G401 (cell line): ENCODE results near the gene E2F6. TPM values are rescaled to one million over a fixed set of nuclear protein-coding genes. Genes with fewer than 3 reads are reported as not detected.
"Not testable (repeated sequence)": the region's sequence is repeated elsewhere in the genome, so short reads cannot be mapped to it uniquely, and the experiment has no call there.

Experiments
- DNase-seq: peaks from one replicate; pipeline ENCODE4 v3.0.0-alpha.2; 2015; ENCODE audit warnings: low spot score
- in situ Hi-C: cut with HindIII; loops from 2 replicates; pipeline ENCODE4 v1.10.0; 2016; ENCODE audit warnings: low sequenced_read_pairs, mixed read lengths
- total RNA-seq: library from RNA; depleted of rRNA; stranded (reverse); fragments of >200 nt; shearing (Covaris generic); gene quantifications from 2 replicates; pipeline ENCODE4 v1.2.3, GENCODE V29; 2014

The E2F6 gene
- total RNA-seq, 1 experiment from 2014 or later, result 60.8 TPM

DNA sequence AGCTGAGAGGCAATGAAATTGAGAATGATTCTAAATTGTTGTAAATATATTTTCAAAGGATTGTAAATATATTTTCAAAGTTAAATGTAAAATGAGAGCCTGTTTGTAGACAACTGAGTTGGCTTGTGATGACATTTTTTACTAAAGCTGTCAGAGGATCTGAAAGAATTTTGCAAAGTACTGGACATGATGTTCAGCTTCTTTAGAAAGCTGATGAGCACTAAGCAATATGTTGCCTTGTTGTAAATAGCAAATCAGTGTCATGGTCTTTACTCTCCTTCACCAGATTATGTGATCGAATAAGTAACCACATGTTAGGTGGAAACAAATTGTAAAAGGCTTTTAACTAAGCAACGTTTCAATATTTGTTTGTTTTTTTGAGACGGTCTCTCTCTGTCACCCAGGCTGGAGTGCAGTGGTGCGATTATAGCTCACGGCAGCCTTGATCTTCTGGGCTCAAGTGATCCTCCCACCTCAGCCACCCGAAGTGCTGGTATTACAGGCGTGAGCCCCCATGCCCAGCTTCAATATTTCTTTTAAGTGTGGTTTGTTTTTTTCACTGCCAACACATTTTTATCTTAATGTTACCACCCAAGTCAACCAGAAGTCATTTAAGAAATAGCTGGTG lies 44.0 kb downstream of the E2F6 start:
- in situ Hi-C loops, result no loop called here

DNA sequence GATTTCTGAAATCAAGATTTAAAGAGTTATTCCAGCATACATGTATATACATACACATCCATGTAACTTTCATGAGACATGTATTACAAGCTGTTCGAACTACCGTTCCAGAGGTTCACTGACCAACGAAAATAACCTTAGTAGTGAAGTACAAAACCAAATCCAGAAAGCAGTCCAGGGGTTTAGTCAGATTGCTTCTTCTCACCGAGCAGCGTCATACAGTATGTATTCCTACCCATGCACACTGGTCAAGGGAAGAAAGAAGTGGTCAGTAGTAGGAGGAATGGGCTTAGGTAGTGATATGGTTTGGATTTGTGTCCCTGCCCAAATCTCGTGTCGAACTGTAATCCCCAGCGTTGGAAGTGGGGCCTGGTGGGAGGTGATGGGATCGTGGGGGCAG lies 45.3 kb downstream of the E2F6 start:
- no peak for DNase-seq
- in situ Hi-C loops, result no loop called here

More for the DNA sequence above, 44.0 kb downstream of the E2F6 start:
- no peak for DNase-seq

DNA sequence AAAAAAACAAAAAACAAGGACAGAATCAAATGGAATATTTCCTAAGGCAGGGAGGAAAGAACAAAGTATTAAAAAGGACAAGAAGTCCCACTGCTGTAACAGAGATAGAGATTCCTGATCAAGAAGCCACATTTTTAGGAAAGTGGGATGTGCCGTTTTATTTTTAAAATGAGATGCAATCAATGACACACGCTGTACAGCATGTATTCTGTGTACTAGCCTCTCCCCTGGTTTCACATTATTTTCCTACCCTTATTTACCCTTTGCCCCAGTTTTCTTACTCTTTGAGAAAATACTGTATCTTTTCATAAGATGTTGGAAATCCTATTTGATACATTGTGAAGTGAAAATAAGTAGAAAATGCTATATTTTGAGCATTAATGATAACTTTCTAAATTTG lies 45.8 kb downstream of the E2F6 start:
- DNase-seq, result no peak
- in situ Hi-C loops, result no loop called here

DNA sequence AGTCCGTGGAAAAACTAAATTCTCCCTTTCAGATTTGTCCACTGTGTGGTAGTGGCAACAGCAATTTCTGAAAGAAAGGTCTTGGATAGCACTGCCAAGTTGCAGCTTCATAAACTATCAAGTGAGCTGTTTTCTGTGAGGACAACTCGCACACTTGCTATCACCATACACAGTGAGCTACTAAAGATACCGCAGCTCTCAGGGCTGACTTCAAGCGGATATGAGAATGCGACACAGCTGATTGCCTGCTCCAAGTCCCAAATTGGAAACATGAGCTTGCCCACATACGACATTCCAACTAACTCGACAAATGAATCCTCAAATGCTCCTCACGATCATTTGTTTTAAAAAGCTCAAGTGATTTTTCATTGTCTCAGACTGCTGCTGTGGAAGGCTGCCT lies 46.2 kb downstream of the E2F6 start:
- no peak for DNase-seq
- in situ Hi-C loops, result no loop called here

DNA sequence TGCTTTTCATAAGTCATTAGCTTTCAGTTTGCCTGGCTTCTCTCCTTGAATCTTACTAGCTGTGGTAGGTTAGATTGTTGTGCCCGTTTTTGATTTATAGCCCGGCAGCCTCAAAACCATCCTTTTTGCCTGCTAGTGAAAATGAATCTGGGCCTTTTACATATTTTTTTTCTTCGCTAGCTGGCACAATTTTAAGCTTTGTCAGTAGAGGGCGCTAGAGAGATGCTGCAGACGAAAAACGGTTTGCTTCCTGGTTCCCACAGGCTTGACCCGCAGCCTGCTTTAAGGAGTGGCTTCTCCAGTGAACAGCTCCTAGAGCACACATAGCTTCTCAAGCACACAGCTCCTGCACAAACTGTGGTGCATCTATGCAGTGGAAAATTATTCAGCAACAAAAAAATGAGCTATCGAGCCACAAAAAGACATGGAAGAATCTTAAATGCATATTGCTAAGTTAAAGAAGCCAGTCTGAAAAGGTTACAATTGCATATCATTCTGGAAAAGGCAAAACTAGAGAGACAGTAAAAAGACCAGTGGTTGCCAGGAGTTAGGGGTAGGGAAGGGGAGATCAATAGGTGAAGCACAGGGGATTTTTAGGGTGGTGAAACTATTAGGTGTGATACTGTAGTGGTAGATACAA lies 47.9 kb downstream of the E2F6 start:
- in situ Hi-C loops, result no loop called here
- no peak for DNase-seq

DNA sequence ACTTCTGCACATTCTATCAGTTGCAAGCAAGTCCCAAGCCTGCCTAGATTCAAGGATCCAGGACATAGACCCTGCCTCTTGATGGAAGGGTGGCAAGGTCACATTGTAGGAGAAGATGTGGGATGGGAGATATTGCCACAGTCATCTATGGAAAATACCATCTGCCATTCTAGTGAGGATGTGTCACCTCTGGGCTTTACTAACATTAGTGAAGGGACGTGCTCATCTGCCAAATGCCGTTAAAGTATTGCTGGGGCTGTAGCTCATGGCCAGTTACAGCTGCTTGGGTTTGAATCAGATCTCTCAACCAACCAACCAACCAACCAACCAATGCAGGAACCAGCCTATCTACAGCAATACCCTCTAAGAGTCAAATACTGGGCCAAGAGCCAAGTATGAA lies 49.0 kb downstream of the E2F6 start:
- no peak for DNase-seq
- in situ Hi-C loops, result no loop called here

DNA sequence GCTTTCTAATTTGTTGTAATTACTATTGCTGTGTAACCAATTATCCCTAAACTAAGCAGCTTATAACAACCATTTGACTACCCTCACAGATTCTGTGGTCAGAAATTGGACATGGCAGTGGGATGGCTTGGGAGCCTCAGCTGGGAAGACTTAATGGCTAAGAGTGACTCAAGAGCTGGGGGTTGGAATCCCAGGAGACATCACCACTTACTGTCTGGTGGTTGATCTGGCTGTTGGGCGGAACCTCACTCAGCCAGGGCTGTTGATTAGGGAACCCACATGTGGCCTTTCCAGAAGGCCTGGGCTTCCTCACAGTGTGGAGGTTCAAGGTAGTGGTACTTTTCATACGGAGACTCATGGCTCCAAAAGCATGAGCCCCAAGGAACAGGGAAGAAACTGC lies 49.8 kb downstream of the E2F6 start:
- DNase-seq, result no peak
- in situ Hi-C loops, result no loop called here

DNA sequence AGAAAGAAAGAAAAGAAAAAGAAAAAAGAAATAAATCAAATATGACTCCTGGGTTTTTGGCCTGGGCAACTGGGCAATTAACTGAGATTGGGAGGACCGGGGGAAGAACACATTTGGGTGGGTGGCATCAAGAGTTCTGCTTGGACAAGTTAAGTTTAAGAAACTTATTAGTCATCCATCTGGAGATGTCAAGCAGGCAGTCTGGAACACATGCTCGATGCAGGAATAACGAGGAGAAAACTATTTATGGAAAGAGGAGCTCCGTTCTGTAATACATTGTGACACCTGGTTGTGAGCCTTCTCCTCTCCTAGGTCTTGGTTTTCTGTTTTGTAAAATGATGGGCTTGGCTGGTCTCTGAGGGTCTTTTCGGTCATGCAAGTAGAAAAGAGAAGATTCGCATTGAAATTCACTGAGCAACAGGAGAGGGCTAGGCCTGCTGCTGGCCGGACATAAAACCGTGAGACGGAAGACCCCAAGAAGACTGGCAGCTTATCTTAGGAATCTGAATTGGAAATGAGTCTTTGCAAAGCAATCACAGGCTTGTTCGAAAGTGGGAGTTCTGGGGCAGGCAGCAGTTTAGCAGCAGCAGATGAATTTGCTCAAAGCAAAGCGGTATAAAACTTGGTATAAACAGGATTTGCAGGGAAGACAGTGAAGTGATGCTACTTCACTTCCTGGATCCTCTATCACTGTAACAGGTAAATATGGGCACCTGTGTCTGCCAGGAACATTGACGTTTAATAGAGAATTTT lies 51.4 kb downstream of the E2F6 start:
- in situ Hi-C loops, result no loop called here
- DNase-seq, result no peak

DNA sequence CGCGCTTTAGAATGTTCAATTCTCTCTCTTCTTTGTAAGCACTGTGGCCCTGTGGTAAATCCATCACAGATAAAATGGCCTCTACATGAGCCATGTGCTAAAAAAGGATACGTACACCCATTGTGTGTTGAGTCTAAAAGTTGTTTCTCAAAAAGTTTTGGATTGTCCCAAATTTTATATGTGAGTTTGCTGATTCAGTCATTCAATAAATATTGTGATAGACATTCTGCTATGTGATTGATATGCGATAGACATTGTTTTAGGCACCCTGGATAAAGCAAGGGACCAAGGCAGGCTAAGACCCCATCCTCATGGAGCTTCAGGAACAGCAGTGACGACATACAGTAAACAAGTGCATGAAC lies 53.5 kb downstream of the E2F6 start:
- DNase-seq, result no peak
- in situ Hi-C loops, result no loop called here

DNA sequence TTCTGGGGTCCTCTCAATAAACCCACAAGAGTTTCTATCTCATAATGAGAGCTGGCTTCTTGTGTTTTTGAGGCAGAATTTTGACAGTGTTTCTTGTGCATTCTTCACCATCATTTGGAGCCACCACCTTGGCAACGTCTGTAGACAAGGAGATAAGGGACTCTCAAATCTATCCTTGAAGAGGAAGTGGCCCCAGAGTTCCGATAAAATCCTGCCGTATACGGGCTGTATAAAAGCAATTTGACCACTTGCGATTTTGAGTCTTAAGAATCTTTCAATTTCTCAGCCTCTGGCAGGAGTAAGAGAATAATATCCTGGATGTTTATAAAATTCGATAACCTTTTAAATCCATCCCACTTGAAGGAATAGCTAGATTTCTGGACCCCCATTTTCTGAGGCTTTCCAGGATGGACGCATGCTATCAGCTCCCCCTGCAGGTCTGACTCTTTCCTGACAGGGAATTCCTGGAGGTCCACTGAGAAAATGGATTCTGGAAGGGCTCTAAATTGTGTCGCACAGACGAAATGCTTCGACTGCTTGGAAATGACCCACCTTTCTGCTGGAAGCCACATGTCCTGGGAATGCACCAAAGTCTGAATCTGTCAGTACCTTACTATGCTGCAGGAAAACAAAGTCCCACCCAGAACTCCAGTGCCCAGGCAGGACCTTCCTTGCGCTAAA lies 54.1 kb downstream of the E2F6 start:
- peak; percentile 75 for DNase-seq
- in situ Hi-C loops, result no loop called here

DNA sequence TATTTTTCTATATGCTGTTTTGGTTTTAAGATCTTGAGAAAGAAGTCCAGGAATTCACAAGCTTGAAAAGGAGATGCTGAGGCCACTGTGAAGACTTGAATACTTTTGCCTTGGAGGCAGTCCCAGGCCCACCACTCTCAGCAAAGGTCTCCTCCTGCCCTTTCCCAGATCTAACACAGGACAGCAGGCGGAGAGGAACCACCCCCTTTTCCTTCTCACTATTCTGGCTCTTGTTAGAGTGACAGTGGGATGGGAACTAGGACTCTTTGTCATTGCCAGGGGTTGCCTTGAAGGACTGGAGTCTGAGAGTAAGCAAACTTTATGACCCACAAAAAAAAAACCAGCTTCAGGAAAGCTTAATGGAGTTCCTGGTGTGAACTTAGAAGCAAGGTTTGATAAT lies 54.7 kb downstream of the E2F6 start:
- in situ Hi-C loops, result no loop called here
- DNase-seq, result no peak

DNA sequence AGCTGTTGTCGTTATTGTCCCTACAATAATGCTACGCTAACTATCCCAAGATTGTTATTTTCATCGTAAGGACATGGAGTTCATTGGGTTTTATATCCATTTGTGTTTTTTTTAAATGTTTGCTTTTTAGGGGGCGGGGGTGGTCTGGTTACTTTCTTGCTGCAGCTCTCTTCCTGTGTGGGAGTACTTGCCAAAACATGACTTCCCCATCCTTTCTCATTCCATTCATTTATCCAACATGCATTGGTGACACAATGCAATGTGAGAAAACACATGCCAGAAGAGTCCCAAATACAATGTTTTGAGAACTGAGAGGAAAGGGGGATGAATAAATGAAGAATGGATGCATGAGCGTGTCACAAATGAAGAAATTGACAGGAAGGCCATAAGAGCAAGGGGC lies 55.9 kb downstream of the E2F6 start:
- in situ Hi-C loops, result no loop called here
- no peak for DNase-seq

DNA sequence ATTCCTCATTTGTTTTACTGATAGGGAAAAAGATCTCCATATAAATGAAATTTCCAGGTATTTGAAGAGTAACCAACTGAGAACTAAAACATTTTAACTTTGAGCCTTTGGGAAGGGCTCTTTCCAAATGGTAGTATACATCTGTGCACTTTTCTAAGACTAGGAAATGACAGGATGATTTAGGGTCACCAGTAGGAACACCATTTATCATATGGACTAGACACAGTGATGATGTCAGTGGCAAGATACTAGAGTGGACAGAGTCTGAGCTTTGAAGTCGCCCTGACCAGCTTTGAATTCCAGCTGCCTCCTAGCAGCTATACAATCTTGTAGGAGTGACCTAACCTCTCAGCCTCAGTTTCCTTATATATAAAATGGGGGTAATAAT lies 56.4 kb downstream of the E2F6 start:
- in situ Hi-C loops, result no loop called here
- DNase-seq, result no peak

DNA sequence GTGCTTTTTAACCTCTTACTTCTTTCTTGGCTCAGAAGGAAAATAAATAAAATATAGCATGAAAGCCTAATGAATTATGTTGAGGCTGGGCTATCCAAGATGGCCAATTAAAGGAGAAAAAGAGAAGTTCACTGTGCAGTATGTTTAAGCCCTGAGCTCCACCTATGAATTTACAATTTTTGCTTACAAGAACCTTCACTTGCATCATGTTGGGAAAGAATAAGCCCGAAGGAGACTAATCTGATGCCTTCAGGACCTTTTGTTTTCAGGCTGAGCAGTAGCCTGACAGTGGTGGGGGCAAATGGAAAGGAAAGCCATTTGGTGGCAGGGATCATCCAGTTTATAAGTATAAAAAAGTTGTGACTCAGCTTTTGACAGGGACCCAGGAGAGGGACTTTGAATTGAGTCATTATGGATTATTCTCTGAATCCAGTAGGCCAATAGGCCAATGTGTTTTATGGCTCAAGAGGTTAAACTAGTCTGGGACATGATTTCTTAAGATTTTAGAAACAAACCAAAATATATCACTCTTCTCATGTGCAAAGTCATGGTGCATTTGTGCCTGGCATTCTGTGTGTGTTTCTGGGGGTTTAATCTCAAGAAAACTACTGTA lies 56.9 kb downstream of the E2F6 start:
- no peak for DNase-seq
- in situ Hi-C loops, result no loop called here

DNA sequence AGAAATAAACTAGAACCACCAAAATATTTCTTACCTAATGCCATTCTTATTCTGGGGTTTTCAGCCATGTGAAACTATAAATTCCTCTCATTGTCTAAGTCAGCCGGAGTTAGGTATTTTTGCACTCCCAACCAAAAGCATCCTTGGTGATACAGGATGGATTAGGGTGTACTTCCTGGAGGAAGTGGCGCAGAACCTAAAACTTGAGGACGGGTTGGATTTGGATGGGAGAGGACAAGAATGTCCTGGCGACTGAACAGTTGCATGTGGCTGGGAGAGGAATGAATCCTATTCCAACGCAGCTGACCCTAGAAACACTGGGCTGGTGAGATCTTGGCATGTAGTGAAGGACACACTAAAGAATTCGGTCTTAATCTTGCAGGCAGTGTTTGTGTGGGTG lies 58.5 kb downstream of the E2F6 start:
- in situ Hi-C loops, result no loop called here

DNA sequence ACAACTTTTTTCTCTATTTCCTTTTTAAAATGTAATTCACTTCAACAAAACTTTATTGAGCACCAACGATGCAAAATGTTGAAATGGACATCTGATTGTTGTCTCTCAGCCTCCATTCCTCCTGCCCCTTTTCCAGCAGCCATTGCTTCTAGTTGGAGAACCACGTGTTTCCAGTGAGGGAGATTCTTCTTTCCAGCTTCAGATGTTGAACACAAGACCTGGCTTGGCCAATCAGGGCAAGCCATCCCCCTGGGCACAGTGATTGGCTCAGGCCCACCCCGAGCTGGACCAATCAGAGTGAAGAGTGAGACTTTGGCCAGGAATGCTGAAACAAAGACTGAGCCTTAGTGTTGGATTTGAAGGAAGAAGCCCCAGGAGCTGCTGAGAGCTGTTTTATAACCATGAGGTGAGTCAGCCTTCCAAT lies 59.0 kb downstream of the E2F6 start:
- peak; percentile 38 for DNase-seq
- in situ Hi-C loops, result no loop called here

More for the DNA sequence above, 58.5 kb downstream of the E2F6 start:
- no peak for DNase-seq

DNA sequence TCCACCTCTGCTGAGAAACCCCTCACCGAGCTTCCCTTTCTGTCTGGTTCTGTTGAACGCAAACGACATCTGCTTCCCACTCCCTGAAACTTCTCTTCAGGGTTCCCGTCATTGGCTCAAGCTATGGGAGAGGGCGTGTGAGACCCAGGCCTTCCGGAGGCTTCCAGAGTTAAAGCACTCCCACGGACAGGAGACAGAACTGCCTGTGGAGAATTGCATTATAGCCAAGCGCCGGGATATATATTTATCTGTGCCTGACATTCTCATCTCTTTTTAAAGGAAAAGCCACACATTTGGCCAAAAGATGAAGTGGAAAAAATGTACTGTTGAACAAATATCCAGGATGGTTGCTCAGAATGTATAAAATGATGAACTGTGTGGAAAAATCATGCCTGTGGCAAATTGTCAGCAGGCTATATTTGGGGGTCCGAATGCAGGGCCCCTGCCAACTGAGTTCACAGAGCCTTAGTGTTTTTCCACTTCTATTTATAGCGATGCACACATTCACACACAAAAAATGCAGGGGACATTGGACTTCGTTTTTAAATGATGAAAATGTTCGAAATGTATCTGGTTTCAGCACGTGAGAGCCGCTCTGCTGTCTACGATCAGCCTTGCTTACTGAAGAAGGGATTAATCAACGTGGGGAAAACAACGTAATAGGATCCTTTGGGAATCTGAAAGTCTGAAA lies 59.5 kb downstream of the E2F6 start:
- in situ Hi-C loops, result no loop called here

DNA sequence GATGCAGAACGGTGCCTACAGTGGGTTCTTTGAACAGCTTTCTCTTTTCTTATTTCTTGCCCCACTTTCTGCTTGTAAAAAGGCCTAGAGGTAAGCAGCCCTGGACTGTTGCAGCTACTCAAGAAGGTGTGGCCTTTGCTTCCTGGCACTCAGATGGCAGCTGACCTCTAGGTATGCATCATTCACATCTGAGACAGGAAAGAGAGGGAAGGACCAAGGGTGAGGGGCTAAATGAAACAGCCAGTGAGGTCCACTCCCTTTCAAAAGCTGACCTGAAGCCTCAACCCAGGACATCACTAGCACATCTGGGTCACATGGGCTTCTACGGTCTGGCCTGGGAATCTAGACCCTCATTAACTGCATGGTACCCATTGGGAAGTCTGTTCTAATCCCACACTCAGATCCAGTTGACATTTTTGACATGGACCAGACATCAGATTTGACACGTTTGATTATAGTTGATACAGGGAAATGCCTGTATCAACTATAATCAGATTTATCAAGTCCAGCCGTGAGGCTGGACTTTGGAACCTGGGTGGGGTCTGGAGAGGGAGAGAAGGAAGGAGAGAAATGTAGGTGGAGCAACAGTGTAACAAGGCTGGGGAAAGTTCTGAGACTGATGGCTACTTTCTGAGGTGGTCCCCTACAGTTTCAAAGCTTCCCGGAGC lies 60.2 kb downstream of the E2F6 start:
- no peak for DNase-seq
- in situ Hi-C loops, result no loop called here

More for the DNA sequence above, 59.5 kb downstream of the E2F6 start:
- peak; percentile 36 for DNase-seq

DNA sequence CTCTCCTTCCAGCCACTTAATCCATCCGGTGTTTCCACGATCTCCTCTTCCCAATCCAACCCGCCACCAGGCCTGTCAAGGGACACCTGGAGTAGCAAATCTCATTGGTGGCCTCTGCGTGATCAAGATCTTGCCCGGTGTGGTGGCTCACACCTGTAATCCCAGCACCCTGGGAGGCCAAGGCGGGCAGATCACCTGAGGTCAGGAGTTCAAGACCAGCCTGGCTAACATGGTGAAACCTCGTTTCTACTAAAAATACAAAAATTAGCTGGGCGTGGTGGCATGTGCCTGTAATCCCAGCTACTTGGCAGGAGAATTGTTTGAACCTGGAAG lies 60.9 kb downstream of the E2F6 start:
- in situ Hi-C loops, DNase-seq: not testable (repeated sequence)
